ENCODE data around the gene SERPINB3.
"Not testable (repeated sequence)": the region's sequence is repeated elsewhere in the genome, so short reads cannot be mapped to it uniquely, and the experiment has no call there.

The SERPINB3 gene

GRCh38 chr18:63644694-63645093, 17.0 kb downstream of the SERPINB3 start:
- not testable (repeated sequence) for DNase-seq

- DNase-seq: not testable (repeated sequence)
These were observed 17.6 kb downstream of the SERPINB3 start, which contains the start of gene SERPINB4 for GRCh38 chr18:63644142-63644541. SERPINB4 (minus strand) TSS chr18:63644256; CDS start chr18:63643577, 679 bp downstream.

GRCh38 chr18:63642668-63643356, 18.9 kb downstream of the SERPINB3 start:
- not testable (repeated sequence) for DNase-seq

- DNase-seq: not testable (repeated sequence)
These were observed 20.5 kb downstream of the SERPINB3 start for GRCh38 chr18:63641157-63641680.

GRCh38 chr18:63637703-63638102, 24.0 kb downstream of the SERPINB3 start:
- no peak for DNase-seq

GRCh38 chr18:63627819-63628218, 33.9 kb downstream of the SERPINB3 start:
- DNase-seq: no peak

GRCh38 chr18:63626431-63626830, 35.3 kb downstream of the SERPINB3 start:
- no peak for DNase-seq

GRCh38 chr18:63624863-63625262, 36.8 kb downstream of the SERPINB3 start:
- no peak for DNase-seq

GRCh38 chr18:63619661-63620060, 42.0 kb downstream of the SERPINB3 start:
- DNase-seq: no peak

GRCh38 chr18:63617915-63618234, 43.8 kb downstream of the SERPINB3 start:
- no peak for DNase-seq

- DNase-seq: no peak
These were observed 44.4 kb downstream of the SERPINB3 start for GRCh38 chr18:63617049-63617914.

- DNase-seq: no peak
These were observed 48.3 kb downstream of the SERPINB3 start for GRCh38 chr18:63613420-63613819.

- no peak for DNase-seq
These were observed 55.2 kb downstream of the SERPINB3 start for GRCh38 chr18:63606526-63606925.
